Suppressor macrophage treated with lipopolysaccharide for 1 hour (primary cell): Measurements from ENCODE around the gene CCDC6.
"Not testable (repeated sequence)": the region's sequence is repeated elsewhere in the genome, so short reads cannot be mapped to it uniquely, and the experiment has no call there.

ENCODE experiments used
- DNase-seq, 3 donors: peaks; one replicate each; pipeline ENCODE4 v3.0.0-alpha.2; 2020 to 2022

The CCDC6 gene

DNA sequence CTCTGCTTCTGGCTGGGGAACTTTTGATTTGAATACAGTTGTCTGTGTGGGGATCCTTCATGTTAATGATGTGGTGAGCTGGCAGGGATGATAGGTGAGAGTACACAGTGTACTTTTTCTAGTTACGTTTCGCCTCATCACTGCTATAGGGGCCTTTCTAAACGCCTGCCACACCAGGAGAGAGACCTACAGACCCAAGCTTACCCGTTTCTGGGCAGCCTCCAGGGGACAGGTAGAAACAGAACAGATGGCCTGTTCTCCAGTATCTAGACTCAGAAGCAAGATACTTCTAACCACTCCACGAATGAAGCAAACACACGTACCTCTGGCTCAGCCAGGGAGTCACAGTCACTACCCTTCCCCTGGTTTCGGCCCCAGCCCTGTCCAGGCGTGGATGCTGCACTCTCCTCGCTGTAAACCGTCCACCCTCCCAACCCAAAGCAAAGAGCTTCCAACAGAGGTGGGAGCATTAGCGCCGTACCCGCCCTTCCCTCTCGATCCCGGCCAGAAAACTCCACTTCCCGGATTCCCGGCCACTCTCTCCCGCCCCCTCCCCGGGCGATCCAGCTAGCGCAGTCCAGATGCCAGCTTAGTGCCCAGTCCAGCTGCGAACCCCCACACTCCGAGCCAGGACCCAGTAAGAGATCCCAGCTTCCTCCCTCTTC is 1.2 kb downstream of the CCDC6 start:
- DNase-seq, result peak in 1 of 3 donors; percentile 55

DNA sequence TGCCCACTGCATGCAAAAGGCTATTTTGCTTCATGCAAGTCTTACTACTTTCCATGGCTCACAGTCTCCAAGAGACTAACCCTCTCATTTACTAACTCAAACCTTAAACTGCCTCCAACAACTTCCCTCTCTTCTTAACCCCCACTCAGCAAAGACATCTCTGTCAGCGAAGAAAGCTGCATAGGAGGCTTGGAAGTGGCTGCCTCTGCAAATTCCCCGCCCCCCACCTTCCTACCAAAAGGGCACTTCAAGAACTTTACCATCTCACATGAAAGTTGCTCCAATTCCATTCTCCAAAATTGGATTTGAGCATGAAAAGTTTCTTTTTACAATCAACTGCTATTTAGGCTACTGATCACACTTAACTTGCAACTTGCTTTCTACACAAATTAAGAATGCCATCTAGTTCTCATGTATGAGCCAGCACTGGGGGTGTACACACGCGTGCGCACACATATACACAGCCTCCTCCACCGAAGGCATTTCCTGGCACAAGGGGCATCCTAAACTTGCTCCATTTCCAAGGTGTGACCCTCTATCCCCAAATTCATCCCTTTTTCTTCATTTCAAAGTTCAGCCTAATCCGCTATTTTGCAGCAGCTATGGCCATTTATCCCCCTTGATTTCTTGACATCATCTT is 1.8 kb downstream of the CCDC6 start:
- peak in 2 of 3 donors; percentile 28 for DNase-seq

DNA sequence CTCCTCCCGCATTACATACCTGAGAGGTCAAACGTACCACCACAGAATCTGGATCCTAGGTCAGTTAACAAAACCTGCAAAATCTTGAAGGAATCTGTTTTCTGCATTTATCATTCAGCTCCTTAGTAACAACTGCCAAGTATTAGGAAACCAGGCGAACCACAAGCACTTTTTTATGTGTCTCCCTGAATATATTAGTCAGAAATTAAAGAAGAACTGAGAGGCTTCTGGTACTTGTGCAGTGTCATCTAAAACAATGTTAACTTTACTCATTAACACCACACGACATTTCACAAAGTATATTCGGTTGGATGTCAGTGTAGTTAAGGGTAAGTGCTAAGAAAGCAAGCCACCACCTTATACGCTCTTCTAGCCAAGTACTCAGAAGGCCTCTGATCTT is 2.5 kb downstream of the CCDC6 start:
- DNase-seq, result peak; percentile 10 to 63 (median 63)

DNA sequence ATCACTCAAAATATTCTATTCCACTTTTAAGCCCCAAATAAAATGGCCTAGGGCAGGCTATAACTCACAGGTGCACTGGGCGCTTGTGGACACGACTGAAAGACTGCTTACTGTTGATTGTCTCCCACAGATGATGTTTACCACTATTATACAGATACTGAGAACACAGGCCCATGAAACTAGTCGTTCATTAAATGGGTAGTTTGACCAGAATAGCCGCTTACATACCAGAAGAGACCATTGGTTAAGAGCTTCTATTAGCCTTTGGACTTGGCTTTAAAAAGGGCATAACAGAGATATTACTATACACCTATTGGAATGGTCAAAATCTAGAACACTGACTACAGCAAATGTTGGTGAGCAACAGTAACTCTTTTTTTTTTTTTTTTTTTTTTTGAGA is 4.3 kb downstream of the CCDC6 start:
- no peak for DNase-seq

DNA sequence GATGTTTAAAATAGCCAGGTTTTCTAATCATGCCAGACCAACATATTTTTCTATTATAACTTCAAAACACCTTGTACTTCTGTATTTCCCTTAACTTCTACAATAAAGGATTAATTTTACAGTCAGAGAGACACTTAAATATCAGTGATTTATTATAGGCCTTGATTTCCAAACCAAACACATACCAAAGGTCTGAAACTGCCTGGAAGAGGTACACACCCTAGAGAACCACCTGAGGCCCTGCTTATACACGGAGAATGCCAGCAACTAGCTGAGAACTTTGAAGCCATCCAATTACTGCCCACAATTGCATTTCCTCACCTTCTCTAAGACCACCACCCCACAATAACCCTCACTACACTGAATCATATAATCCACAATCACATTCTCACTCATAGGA is 4.9 kb downstream of the CCDC6 start:
- peak in 1 of 3 donors; percentile 9 for DNase-seq

DNA sequence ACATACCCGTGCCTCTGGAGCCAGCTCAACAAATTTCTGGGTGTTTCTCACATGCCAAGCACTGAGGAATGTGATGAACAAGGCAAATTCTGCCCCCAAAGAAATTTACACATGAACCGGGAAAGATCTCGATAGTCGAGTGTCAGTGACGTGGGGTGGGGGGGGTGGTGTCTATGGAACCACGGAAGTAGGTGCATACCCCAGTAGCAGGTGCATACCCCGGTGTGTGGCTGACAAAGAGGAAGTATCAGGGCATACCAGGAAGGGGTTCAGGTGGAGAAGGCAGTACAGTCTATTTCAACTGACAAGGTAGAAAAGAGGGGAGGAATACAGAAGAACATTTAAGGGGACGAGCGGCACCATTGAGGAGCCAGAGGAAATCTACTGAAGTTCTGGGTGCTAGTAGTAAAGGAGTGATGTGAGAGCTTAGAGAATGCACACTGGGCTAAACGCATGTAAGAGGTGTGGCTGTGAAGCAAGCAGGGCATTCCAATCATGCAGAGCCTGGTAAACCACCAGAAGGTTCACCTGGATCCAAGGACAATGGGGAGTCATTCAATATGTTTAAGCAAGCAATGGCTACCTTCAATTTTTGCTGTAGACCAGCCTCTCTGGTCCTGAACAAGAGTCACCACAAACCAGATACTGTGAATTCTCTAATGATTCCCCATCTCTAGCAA is 6.2 kb downstream of the CCDC6 start:
- peak in 1 of 3 donors; percentile 4 for DNase-seq

DNA sequence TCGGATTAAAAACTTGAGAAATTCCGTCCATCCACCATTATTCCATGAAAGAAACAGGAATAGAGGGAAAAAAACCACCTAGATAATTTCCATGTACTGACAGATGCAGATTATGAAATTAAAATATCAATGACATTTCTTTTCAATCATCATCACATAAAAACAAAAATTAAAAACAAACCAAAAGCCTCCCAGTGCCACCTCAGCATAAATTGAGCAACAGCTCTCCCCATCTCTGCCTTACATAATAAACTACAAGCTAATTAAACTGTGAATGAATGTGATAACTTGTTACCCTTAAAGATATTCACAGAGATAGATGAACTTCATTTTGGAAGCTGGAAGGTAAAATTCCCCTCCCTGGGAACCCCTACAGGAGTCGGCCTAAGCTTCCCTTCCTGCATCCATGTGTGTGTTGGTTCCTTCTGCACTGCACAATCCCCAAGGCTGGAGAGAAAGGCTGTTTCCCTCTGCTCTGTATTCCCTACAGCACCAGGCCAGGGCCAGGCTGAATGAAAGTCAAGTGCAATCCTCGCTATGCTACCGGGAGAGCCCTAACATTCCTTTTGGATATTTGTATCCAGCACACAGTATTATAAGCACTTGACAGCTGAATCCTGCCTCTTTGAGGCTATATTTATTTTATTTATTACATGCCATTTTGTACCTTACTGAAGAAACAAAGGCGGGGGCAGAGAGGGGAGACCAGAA is 8.1 kb downstream of the CCDC6 start:
- peak in 1 of 3 donors; percentile 18 for DNase-seq

DNA sequence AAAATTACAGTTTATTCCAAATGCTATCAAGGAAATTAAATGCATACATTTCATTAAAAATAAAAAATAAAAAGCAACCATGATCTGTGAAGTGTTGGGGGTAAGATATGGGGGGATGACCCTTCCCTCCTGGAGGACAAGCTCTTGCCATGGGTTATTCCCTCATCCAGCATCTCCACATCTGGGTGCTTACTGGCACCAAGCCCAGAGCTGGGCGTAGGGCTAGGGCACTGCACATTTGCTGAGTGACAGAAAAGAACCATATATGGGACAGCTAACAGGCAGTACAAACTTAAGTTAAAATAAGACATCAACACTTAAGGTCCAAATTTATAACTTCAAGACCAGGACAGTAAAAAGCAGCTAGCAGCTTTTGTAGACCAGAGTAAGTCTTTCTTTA is 10.2 kb downstream of the CCDC6 start:
- no peak for DNase-seq

DNA sequence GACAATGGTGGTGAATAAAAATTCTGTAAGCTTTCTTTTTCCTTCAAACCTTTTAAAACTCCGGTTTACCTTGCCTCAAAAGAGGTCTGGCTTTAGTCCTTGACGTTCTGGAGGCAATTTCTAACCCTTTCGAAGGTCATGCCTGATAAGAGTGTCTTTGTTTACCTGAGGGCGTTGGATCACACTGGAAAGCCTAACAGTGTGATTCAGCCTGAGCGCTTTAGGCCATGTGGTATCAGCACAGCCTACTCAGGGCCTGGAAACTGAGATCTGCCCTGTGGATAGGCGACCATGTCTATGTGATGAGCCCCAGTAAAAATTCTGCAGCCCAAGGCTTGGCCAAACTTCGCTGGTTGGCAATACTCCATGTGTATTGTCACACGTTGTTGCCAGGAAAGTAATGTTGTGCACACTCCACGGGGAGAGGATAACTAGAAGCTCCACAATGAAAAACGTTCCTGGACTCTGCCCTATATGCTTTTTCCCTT is 10.7 kb downstream of the CCDC6 start:
- DNase-seq, result no peak

DNA sequence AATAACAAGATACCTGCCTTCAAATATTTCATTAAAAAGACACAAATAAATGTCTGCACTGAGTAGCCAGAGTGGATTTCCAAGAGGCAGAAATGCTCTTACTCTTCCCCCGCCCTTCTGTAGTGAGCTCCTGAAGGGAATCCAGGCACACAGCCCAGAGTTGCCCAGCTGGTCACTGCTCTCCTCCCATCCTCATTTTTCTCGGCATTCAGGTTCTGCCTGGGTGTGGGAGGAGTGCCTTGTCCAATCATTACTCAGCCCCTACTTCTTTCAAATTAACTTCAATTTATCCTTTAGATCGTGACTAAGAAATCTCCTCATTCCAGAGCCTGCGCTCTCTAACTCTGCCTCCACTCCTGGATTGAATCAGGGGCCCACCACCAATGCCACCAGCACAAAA is 12.2 kb downstream of the CCDC6 start:
- DNase-seq, result no peak

DNA sequence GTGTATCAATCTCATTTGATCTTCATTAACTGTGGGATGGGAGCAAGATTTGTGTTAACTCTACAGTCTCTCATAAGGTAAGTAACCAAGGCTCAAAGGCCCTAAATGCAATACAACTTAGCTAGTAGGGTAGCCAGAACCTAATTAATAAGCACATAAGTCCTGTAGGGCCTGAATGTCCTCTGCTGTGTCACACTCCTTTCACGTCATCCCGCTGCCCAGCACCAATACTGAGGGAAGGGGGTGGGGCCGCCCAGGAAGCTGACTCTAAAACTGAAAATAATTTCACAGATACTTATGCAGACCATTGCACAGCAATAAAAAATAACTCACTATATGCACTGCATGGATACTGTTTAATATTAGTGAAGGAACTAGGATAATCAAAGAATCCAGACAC is 13.7 kb downstream of the CCDC6 start:
- DNase-seq, result peak; percentile 75 to 82 (median 81)

DNA sequence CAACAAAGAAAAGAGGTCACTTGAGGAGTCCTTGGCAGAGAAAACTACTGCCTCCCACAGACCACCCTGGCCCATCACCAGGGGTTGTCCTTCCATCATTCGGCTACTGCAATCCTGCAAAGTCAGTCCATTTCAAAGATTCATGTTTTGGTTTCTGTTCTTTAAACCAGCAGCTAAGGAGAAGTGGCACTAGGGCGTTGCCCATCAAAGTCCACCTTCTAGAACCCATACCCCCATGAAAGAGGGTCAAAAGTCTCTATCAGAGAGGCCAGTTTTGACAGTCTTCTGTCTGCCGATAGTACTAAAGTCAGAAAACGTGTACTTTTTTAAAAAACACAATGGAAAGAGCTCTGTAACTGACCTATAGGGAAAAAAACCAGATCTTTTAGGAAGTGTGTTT is 14.4 kb downstream of the CCDC6 start:
- peak in 2 of 3 donors; percentile 43 to 46 for DNase-seq

DNA sequence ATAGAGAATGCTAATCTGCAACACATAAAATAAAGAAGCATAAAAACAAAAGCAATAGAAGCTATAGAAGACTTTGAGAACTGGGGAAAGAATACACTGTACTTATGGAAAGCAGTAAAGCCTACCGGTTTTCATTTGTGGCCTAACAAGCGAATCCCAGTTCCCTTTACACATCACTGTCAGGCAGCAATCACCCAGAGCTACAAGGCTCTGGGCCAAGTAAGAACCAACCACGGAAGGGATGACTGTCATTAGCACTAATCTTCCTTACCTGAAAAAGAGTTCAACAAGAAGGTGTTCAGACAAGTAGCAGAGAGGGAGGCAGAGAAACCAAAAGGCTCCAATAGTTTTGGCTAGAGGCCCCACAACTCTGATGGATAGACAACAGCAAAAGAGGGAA is 15.0 kb downstream of the CCDC6 start:
- peak in 2 of 3 donors; percentile 10 to 28 for DNase-seq

DNA sequence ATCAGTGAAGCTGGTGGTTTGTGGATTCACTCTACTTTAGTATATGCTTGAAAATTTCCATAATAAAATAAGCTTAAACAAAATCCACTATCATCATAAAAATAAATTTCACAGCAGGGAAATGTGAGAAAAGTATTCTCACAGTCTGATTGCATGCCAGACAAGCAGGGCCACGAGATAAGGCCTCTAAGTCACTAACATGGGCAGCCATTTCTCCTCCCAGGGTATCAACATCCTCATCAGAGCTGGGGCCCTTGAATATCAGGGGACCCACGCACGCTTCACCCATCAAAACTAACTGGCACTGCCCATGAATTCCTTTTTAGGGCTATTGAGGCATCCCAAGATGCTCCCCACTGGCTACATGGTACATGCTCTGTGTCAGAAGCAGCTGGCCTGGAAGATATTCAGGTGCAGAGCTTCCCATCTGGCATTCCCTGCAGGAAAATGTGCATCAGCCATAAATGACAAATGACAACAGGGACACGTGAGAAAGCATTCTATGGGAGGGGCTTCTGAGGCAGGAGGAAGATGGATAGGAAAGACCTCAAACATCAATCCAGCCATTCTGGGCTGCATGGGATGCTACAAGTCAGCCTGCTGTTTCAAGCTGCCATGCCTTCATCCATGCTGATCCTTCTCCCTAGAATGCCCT is 17.4 kb downstream of the CCDC6 start:
- DNase-seq, result no peak

DNA sequence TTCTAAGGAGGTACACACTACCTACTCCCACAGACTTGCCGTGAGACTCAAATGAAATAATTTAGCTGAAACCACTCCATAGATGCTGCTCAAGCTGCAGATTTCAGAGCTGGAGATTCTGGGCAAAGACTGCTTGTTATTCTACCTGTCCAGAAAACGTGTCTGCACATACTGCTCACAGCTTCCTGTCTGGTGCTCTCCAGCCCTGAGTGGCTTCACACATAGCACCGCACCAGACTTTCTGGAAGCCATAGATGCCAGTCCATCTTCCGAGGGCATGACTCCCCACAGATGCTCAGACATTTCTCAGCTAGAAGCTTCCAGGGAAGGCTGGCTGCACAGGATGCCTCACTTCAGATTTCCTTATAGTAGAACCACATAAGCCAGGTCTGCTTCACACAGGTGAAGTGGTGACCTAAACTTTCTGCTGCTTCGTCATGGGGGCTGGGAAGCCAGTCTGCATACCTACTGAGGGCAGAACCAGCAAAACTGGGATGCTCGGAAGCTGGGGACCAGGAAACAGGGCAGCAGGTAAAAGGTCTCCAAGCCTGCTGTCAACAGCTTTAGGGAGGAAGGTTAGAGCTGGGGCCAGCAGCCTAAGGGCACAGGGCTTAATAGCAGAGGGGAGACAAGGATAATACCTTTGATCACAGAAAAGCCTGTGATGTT is 18.2 kb downstream of the CCDC6 start:
- DNase-seq, result no peak

DNA sequence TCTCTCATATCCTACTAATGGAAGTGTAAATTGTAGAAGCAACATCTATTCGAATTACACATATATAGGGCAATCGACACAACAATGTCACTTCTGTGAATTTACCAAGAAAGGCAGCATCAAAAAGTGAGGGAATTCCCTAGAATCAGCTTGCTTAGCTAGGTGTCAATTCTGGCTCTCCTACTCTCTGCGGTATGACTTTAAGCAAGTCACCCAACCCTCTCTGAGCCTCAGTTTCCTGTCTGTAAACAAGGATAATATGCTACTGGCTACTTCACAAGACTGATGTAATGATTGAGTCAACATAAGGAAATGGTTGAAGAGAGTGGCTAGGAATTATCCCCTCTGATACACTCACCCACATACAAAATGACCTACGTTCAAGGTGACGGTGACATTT is 19.4 kb downstream of the CCDC6 start:
- DNase-seq, result peak in 1 of 3 donors; percentile 50

DNA sequence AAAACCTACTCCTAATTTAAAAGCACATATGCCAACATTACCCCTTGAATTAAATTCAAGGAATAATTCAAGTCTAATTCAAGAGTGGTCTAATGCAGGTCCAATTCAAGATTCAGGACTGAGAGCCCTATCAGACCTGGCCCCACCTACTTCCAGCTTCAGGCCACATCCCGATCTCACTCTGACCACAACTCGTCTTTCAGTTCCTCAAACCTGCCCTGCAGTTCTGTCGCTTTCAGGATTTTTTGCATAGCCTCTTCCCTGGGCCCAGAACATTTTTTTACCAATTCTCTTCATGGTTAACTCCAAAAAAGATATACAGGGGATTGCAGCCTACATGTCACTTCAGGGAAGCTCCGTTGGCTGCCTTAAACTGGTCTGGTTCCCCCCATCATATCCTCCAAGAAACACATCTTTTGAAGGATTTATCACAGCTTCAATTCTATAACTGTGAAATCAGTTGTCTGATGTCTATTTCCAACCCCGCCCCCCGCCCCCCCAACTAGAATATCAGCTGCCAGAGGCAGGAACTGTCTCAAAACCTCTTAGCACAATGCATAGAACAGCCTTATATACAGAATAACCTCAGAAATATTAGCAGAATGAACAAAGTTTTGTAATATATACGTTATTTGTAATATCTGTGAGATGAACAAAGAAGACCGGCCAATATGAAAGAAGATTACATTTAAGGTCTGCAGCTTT is 20.8 kb downstream of the CCDC6 start:
- DNase-seq, result peak; percentile 64 to 72 (median 69)

DNA sequence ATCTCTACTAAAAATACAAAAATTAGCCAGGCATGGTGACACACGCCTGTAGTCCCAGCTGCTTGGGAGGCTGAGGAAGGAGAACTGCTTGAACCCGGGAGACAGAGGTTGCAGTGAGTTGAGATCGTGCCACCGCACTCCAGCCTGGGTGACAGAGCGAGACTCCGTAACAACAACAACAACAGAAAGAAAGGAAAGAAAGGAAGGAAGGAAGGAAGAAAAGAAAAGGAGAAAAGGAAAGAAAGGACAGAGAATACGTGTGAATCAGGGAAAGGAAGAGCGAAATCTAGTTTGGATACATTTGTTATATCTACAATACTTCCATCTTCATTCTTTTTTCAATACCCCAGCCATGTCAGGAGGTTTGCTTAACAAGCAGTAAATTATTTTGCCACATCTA is 21.5 kb downstream of the CCDC6 start:
- not testable (repeated sequence) for DNase-seq

DNA sequence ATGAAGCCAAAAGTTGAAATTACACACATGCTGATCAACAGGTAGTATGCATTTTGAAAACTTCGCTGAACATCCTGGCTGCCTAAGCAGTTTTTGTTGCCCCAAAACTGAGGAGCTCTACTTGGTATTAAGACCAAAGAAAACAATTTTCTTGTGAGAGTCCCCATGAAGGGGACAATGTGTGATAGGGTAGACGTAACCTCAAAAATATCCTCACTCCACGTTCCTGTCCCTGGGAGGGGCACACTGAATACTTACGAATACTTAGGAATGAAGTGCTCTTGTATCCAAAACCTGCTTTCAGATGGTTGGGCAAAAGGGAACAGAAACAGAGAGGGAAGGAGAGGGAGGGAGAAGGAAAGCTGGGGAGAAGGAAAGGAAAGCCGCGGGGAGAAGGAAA is 24.7 kb downstream of the CCDC6 start:
- no peak for DNase-seq

DNA sequence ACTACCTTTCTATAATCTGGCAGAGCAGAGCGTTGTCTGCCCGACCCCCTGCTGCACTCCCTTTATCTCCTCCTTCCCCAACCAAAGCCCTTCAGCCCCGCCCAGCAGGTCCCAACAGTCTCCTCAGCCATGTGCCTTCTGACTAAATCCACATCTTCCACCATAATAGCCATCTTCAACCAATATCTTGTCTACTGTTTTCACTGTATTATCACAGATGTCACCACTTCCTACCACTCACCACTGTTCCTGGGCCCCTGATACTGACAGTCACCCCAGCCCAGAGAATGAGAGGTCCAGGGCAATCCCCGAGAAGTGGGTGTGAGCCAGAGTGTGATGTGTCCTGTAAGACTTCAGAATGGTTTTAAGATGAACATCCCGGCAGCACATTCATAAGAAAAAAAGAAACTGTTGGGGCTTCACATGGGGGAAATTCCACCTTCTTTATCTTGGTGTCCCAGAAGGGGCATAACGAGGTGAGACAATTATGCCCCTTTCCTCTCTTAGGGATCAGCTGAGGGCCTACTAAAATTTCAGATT is 25.3 kb downstream of the CCDC6 start:
- peak; percentile 36 to 56 (median 42) for DNase-seq

DNA sequence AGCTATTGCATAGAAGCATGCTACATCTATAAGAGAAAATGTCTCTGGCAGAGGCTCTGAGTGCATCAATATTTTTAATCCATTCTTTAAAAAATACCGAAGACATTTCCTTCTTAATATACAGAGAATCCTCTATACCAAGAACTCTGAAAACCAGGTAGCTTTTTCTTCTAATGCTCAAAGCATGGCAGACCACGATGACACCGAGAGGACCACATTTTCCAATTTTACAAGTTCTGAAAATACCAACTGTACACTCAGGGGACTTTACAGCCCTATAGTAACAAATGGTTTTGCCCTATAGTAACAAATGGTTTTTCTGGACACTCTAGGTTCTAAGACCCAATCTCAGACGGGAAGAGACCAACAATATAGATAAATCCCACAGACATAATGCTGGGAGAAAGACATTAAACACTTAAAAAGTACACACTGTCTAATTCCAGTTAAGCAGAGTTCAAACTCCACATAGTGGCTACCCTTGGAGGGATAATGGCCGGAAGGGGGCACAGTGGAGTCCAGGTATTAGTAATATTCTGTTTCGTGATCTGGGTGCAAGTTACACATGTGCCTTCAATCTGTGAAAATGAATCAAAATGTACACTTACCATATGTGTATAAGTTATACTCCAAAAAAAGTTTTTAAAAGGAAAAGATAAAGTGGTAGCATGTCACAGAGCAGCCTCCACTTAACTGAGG is 26.2 kb downstream of the CCDC6 start:
- DNase-seq, result no peak
